Epithelial cell of esophagus (primary cell): ENCODE data around the gene LAGE3.

ENCODE experiments used
- DNase-seq: peaks from one replicate; pipeline ENCODE4 v3.0.0; 2010; ENCODE audit warnings: low read depth
- H3K4me3 ChIP-seq: 2 replicates; pipeline ENCODE4 v1.5.1; 2011; ENCODE audit warnings: mild to moderate bottlenecking, low read length, control low read depth
- TF ChIP-seq, protein P1 (sequence below): IDR thresholded peaks from 2 replicates; pipeline ENCODE4 v1.5.1; 2011; ENCODE audit warnings: low read depth, mild to moderate bottlenecking, low read length, control low read depth, inconsistent platforms; ENCODE audit not compliant: insufficient read depth; ENCODE audit errors: missing control alignments

LAGE3 gene

DNA sequence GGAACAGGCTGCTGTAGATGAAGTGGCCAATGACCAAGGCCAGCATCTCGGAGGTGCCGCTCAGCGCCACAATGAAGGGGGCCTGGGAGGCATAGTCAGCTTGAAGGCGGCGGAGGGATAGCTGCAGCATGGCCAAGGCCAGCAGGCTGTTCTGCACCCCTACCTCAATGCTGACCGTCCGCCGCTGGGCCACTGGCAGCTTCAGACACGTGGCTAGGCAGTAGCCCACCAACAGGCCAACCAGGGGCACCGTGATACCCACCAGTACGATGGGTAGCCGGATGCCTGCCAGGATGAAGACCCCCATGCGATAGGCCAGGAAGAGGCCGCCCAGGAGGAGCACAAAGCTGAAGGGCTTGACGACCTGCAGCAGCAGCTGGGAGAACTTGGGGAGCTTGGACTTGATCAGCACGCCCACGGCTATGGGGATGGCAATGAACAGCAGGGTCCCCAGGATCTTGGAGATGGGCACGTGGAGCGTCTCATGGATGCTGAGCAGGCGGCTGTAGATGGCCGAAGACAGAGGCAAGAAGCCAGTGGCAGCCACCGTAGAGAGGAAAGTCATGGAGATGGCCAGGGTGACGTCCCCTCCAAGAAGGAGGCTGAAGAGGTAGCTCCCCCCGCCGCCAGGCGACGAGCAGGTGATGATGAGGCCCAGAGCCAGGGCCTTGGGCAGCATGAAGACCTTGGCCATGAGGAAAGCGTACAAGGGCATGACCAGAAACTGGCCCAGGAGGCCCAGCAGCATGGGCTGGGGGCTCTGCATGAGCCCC is 8.6 kb upstream of the LAGE3 start:
- DNase-seq, result no peak
- TF ChIP-seq, protein P1, sequence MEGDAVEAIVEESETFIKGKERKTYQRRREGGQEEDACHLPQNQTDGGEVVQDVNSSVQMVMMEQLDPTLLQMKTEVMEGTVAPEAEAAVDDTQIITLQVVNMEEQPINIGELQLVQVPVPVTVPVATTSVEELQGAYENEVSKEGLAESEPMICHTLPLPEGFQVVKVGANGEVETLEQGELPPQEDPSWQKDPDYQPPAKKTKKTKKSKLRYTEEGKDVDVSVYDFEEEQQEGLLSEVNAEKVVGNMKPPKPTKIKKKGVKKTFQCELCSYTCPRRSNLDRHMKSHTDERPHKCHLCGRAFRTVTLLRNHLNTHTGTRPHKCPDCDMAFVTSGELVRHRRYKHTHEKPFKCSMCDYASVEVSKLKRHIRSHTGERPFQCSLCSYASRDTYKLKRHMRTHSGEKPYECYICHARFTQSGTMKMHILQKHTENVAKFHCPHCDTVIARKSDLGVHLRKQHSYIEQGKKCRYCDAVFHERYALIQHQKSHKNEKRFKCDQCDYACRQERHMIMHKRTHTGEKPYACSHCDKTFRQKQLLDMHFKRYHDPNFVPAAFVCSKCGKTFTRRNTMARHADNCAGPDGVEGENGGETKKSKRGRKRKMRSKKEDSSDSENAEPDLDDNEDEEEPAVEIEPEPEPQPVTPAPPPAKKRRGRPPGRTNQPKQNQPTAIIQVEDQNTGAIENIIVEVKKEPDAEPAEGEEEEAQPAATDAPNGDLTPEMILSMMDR, result no peak
- no peak overlapping the region for H3K4me3 ChIP-seq

DNA sequence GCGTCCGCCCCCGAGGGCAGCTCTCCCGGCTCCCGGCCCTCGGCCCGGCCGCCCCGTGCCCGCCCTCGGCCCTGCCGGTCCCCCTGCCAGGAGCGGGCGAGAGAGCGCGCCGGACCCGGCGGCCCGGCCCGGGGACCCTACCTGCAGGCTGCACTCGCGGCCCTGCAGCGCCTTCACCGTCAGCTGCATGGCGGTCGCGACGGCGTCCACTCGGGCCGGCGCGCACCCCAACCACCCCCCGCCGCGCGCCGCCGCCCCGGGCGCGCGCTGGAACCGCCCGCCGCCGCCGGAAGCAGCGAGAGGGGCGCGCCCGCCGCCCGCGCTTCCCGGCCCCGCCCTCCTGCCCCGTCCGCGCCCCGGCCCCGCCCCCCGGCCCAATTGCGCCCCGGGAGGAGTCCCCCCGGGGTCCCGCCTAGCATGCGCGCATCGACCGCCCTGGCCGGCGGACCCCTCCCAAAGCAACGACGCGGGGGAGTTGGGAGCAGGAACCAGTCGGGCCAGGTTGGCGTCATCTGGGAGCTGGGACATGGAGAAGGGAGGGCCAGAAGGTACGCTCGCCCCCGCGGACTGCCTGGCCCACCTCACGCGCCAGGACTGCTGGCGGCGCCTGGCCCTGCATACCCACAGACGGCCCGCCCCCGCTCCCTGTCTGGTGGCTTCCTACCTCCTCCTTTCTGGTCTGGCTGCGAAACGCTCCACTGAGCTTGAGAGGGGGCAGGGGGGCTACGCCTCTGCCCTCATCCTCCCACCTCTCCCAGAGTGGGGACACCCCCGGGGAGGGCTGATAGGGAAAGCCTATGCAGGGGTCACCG is 7.5 kb upstream of the LAGE3 start, which contains the start of gene UBL4A:
Gene UBL4A, minus strand, starts transcription at position 220 of the 812 bp plus-strand sequence. Its CDS starts 31 bp downstream, at position 189.
- TF ChIP-seq, protein P1, result no peak
- DNase-seq, result peak; percentile 74
- peak within 1 kb of the TSS; percentile 46 for H3K4me3 ChIP-seq

DNA sequence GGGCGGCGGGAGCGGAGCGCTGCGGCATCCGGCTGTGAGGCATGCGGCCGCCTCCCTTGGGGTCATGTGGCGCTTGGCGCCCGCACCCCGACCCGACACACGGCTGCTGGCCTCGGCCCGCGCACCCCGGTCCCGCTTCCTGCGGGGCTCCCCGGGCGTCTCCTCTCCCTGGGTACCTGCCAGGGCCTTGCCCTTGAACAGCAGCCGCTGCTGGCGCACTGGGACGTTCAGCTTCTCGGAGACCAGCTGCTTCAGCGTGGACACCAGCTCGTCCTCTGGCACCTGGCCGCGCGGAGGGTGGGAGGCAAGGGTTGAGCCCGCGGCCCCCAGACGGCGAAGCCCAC is 6.9 kb upstream of the LAGE3 start:
- TF ChIP-seq, protein P1, result no peak
- peak; percentile 16 for DNase-seq
- H3K4me3 ChIP-seq, result peak overlapping the region; percentile 46

- TF ChIP-seq, protein P1, result no peak
- H3K4me3 ChIP-seq, result peak overlapping the region; percentile 46
- DNase-seq, result no peak
Measured at GRCh38 chrX:154485150-154486051, 6.3 kb upstream of the LAGE3 start.

DNA sequence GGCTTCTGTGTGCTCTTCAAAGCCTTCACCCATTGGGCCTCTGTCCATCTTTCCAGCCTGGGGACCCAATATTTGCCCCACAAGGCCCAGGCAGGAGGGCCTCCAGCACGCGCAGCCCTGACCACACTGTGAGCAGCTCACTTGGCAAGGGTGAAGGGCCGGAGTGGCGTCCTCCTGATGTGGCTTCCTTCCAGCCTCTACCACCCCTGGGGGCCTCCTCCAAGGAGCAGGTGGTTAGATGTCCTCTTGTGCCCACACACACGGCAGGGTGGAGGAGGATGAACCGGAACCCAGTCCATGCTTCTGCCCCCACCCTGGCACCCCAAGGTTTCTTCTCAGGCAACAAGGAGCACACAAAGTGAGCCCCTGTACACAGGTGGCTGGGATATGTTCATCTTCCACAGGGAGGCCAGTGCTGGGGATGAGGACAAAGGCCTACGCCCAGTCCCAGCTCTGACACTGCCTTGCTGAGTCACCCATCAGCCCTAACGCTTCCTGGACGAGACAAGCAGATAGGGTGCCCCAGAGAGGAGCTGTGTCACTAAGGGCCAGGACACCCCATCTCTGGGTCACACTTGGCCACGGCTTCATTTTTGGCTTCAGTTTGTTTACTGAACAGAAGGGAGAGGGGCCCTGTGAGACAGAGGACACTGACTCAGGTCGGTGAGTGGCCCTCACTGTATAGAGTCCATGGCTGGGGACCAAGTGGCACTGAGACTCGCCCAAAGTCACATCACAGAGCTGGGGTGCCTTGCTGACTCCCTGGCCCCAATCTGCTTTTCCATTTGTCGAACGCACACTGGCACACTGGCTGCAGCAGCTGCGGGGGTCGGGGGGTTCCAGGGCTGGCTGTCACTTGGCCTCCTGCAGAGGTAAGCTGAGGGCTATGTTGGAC is 5.4 kb upstream of the LAGE3 start:
- TF ChIP-seq, protein P1, result no peak
- no peak overlapping the region for H3K4me3 ChIP-seq
- DNase-seq, result peak; percentile 56

- DNase-seq, result no peak
- no peak overlapping the region for H3K4me3 ChIP-seq
- TF ChIP-seq, protein P1, result no peak
Measured at GRCh38 chrX:154483325-154483724, 4.2 kb upstream of the LAGE3 start.
